GM21528 (cell line): ENCODE measurements around the gene TMX3.
A peak's percentile ranks its signal among the peaks of the same experiment; 100 is the strongest.

Experiments used
- ATAC-seq: cut with Tn5 transposase; IDR thresholded peaks from one replicate; pipeline ENCODE4 v1.9.1; 2021; ENCODE audit warnings: mild to moderate bottlenecking, moderate library complexity; ENCODE audit not compliant: unreplicated experiment, low FRiP score

The TMX3 gene

GRCh38 chr18:68713796-68714195, 1.1 kb downstream of the TMX3 start:
- no peak for ATAC-seq

GRCh38 chr18:68713131-68713530, 1.8 kb downstream of the TMX3 start:
- no peak for ATAC-seq

- no peak for ATAC-seq
These were observed 7.3 kb downstream of the TMX3 start for GRCh38 chr18:68707646-68708045.

GRCh38 chr18:68705119-68705518, 9.8 kb downstream of the TMX3 start:
- ATAC-seq: no peak

GRCh38 chr18:68703326-68703725, 11.6 kb downstream of the TMX3 start:
- no peak for ATAC-seq

GRCh38 chr18:68701353-68701752, 13.6 kb downstream of the TMX3 start:
- ATAC-seq: no peak

- no peak for ATAC-seq
These were observed 15.9 kb downstream of the TMX3 start for GRCh38 chr18:68699043-68699442.

- ATAC-seq: no peak
These were observed 18.0 kb downstream of the TMX3 start for GRCh38 chr18:68696937-68697336.

GRCh38 chr18:68694316-68694715, 20.6 kb downstream of the TMX3 start:
- ATAC-seq: no peak

GRCh38 chr18:68693091-68693815, 21.7 kb downstream of the TMX3 start:
- no peak for ATAC-seq

- no peak for ATAC-seq
These were observed 35.4 kb downstream of the TMX3 start for GRCh38 chr18:68679528-68679927.

GRCh38 chr18:68676913-68677312, 38.0 kb downstream of the TMX3 start:
- ATAC-seq: peak; percentile 85

- no peak for ATAC-seq
These were observed 47.8 kb downstream of the TMX3 start for GRCh38 chr18:68667121-68667520.

GRCh38 chr18:68666381-68666780, 48.5 kb downstream of the TMX3 start:
- ATAC-seq: no peak

- peak; percentile 59 for ATAC-seq
These were observed 49.3 kb downstream of the TMX3 start for GRCh38 chr18:68665628-68666027.

- ATAC-seq: no peak
These were observed 52.2 kb downstream of the TMX3 start for GRCh38 chr18:68662754-68663153.

- ATAC-seq: no peak
These were observed 54.3 kb downstream of the TMX3 start for GRCh38 chr18:68660354-68661183.

- ATAC-seq: no peak
These were observed 66.7 kb downstream of the TMX3 start for GRCh38 chr18:68648191-68648590.

- no peak for ATAC-seq
These were observed 72.9 kb downstream of the TMX3 start for GRCh38 chr18:68642003-68642402.

- no peak for ATAC-seq
These were observed 74.0 kb downstream of the TMX3 start for GRCh38 chr18:68640861-68641260.

- ATAC-seq: no peak
These were observed 76.3 kb downstream of the TMX3 start for GRCh38 chr18:68638613-68639012.

GRCh38 chr18:68627812-68628211, 87.1 kb downstream of the TMX3 start:
- ATAC-seq: no peak
